Measurements from ENCODE around the gene WDR20. TPM values are rescaled to one million over a fixed set of nuclear protein-coding genes. Genes with fewer than 3 reads are reported as not detected.

The WDR20 gene
- total and polyA plus RNA-seq, 2 of the 4 experiments (the other 2 are of a cell fraction), result 20.3 to 27.4 TPM

- BruUV-seq (replicated peaks), result no TSS peak
Measured at GRCh38 chr14:102157346-102157745, 17.6 kb downstream of the WDR20 start.

More at GRCh38 chr14:102157346-102157745, 17.6 kb downstream of the WDR20 start:
- no peak overlapping the region for H3K14ac ChIP-seq (replicated peaks; ENCODE audit: low read depth, low read length)
- H2BK120ac ChIP-seq (ENCODE audit: low read depth, low read length), result no peak overlapping the region
- no peak for ATAC-seq (ENCODE audit: low read depth)
- H3K36me3 ChIP-seq (ENCODE audit: control insufficient read depth, insufficient read depth, low read length), result peaks cover 4% of the 10 kb centered on the region
- H3K4me3 ChIP-seq (ENCODE audit: insufficient read depth, low read depth, low read length), result no peak overlapping the region
- no peak overlapping the region for H2BK20ac ChIP-seq (ENCODE audit: low read depth, low read length)
- dilution Hi-C loops (cut with HindIII; ENCODE audit: low sequenced_read_pairs, unreplicated experiment), result no loop called here
- H3K4ac ChIP-seq (ENCODE audit: low read depth, low read length), result no peak overlapping the region
- H2AK5ac ChIP-seq (ENCODE audit: low read depth, low read length), result no peak overlapping the region
- ChIA-PET POLR2A (ENCODE audit: unreplicated experiment) (interaction anchor here (0.6 kb wide), 1 partner anchor 13 kb away, joined by 7 read pairs; no protein-coding TSS in a partner anchor), CTCF (no interaction called here)
- no peak overlapping the region for H3K18ac ChIP-seq (ENCODE audit: low read depth, low read length)
- peaks cover 57 to 88% of the 10 kb centered on the region in 2 experiments for H3K79me1 ChIP-seq (ENCODE audit: low read depth in 1 of 2, low read length in 2 of 2)
- no peak overlapping the region for H4K5ac ChIP-seq (ENCODE audit: low read depth, low read length)
- intact Hi-C loops (cut with micrococcal nuclease), result loop anchor here (5.0 kb wide), 1 partner anchor 40 kb away; no protein-coding TSS in a partner anchor
- no peak overlapping the region for H2AFZ ChIP-seq (replicated peaks; ENCODE audit: low read length, poor library complexity)
- H3K56ac ChIP-seq (ENCODE audit: extremely low read depth, insufficient read depth, low read length), result no peak overlapping the region
- H2BK5ac ChIP-seq (ENCODE audit: low read depth, low read length, poor library complexity, severe bottlenecking), result no peak overlapping the region
- H3K4me1 ChIP-seq (ENCODE audit: control insufficient read depth, insufficient read depth, low read length), result peaks cover 11% of the 10 kb centered on the region
- TF ChIP-seq, protein P1, sequence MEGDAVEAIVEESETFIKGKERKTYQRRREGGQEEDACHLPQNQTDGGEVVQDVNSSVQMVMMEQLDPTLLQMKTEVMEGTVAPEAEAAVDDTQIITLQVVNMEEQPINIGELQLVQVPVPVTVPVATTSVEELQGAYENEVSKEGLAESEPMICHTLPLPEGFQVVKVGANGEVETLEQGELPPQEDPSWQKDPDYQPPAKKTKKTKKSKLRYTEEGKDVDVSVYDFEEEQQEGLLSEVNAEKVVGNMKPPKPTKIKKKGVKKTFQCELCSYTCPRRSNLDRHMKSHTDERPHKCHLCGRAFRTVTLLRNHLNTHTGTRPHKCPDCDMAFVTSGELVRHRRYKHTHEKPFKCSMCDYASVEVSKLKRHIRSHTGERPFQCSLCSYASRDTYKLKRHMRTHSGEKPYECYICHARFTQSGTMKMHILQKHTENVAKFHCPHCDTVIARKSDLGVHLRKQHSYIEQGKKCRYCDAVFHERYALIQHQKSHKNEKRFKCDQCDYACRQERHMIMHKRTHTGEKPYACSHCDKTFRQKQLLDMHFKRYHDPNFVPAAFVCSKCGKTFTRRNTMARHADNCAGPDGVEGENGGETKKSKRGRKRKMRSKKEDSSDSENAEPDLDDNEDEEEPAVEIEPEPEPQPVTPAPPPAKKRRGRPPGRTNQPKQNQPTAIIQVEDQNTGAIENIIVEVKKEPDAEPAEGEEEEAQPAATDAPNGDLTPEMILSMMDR (conservative IDR thresholded peaks at IDR 0.05; ENCODE audit: low read depth, low read length), result no peak
- TF ChIP-seq SMC3 (IDR thresholded peaks at IDR 0.05; ENCODE audit: low read depth, low read length) (no peak), CEBPB (IDR thresholded peaks at IDR 0.05; ENCODE audit: low read depth, low read length) (no peak), CHD1 (IDR thresholded peaks at IDR 0.05; ENCODE audit: low read depth, low read length) (no peak), MXI1 (IDR thresholded peaks at IDR 0.05; ENCODE audit: borderline replicate concordance, low read depth, low read length) (no peak), RFX5 (IDR thresholded peaks at IDR 0.05; ENCODE audit: low read depth, low read length) (no peak), NFE2L2 (IDR thresholded peaks at IDR 0.05; ENCODE audit: low read depth, low read length) (no peak), FOS (IDR thresholded peaks at IDR 0.05; ENCODE audit: low read depth, low read length) (no peak), RCOR1 (IDR thresholded peaks at IDR 0.05; ENCODE audit: insufficient replicate concordance, low read length) (no peak), MAZ (IDR thresholded peaks at IDR 0.05; ENCODE audit: borderline replicate concordance, low read depth, low read length) (no peak), RAD21 (IDR thresholded peaks at IDR 0.05; ENCODE audit: low read length) (no peak), BHLHE40 (IDR thresholded peaks at IDR 0.05; ENCODE audit: low read depth, low read length) (no peak), POLR2A (IDR thresholded peaks at IDR 0.05; ENCODE audit: low read depth, low read length) (no peak), MAFK (IDR thresholded peaks at IDR 0.05; ENCODE audit: low read depth, low read length) (no peak)
- TF ChIP-seq, protein P2, sequence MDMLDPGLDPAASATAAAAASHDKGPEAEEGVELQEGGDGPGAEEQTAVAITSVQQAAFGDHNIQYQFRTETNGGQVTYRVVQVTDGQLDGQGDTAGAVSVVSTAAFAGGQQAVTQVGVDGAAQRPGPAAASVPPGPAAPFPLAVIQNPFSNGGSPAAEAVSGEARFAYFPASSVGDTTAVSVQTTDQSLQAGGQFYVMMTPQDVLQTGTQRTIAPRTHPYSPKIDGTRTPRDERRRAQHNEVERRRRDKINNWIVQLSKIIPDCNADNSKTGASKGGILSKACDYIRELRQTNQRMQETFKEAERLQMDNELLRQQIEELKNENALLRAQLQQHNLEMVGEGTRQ (IDR thresholded peaks at IDR 0.05; ENCODE audit: low read depth, low read length), result no peak
- TF ChIP-seq, protein P3, sequence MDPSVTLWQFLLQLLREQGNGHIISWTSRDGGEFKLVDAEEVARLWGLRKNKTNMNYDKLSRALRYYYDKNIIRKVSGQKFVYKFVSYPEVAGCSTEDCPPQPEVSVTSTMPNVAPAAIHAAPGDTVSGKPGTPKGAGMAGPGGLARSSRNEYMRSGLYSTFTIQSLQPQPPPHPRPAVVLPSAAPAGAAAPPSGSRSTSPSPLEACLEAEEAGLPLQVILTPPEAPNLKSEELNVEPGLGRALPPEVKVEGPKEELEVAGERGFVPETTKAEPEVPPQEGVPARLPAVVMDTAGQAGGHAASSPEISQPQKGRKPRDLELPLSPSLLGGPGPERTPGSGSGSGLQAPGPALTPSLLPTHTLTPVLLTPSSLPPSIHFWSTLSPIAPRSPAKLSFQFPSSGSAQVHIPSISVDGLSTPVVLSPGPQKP (IDR thresholded peaks at IDR 0.05; ENCODE audit: borderline replicate concordance, low read depth, low read length), result no peak
- H2BK15ac ChIP-seq (ENCODE audit: low read depth, low read length), result no peak overlapping the region
- peaks cover 20% of the 10 kb centered on the region for H3K9me1 ChIP-seq (ENCODE audit: insufficient read depth, low read length)
- no peak overlapping the region for H2AK9ac ChIP-seq (replicated peaks; ENCODE audit: low read depth, low read length, poor library complexity)
- no peak overlapping the region for H3K4me2 ChIP-seq (ENCODE audit: low read depth, low read length)
- in situ Hi-C loops (cut with MboI; ENCODE audit: low sequenced_read_pairs), result no loop called here
- no peak overlapping the region for H3K23ac ChIP-seq (ENCODE audit: low read depth, low read length)
- no peaks in the 10 kb centered on the region for H3K27me3 ChIP-seq (ENCODE audit: control insufficient read depth, insufficient read depth, low read length)
- no peak for DNase-seq
- no peak overlapping the region for H3K9ac ChIP-seq (ENCODE audit: low read depth, low read length)
- H4K91ac ChIP-seq (ENCODE audit: insufficient read depth, low read depth, low read length), result no peak overlapping the region
- peaks cover 81% of the 10 kb centered on the region for H4K20me1 ChIP-seq (ENCODE audit: insufficient read depth, low read length)
- no peak overlapping the region for H3K27ac ChIP-seq (ENCODE audit: insufficient read depth, low read length)
- H4K8ac ChIP-seq (ENCODE audit: low read depth in 2 of 2, low read length in 2 of 2), result no peak overlapping the region
- H3K9me3 ChIP-seq (ENCODE audit: control insufficient read depth, insufficient read depth, low read length), result no peaks in the 10 kb centered on the region
